HEK293 (cell line): ENCODE data around the gene SEPTIN7.

ENCODE experiments used
- CTCF ChIA-PET: fragments of 350-600 bp; formaldehyde crosslinking; extraction: SDS; loops from one replicate; lab custom pipeline; 2021; ENCODE audit warnings: antibody characterized with exemption; lab: Yijun Ruan, JAX
- POLR2A ChIA-PET: fragments of 300-600 bp; formaldehyde crosslinking; extraction: SDS; loops from one replicate; lab custom pipeline; 2020; ENCODE audit warnings: antibody characterized with exemption, inconsistent platforms; lab: Yijun Ruan, JAX
- H3K27ac ChIP-seq: fragments of 200-500 bp; sonication (Bioruptor generic); 2 replicates; pipeline ENCODE4 v1.5.1; 2014; ENCODE audit warnings: low read depth, low read length, control low read depth, inconsistent platforms; ENCODE audit errors: extremely low read depth
- H3K36me3 ChIP-seq, 2 experiments: fragments of 200-500 bp in 1 of 2; sonication (Bioruptor generic) in 1 of 2; 1 replicate in 1 of 2; 2 replicates in 1 of 2; pipeline ENCODE4 v1.5.1; 2014 to 2017; ENCODE audit warnings: inconsistent platforms in 2 of 2, low read length in 2 of 2; ENCODE audit not compliant: control insufficient read depth in 2 of 2, insufficient read depth in 1 of 2
- H3K4me1 ChIP-seq: fragments of 200-500 bp; sonication (Bioruptor generic); 2 replicates; pipeline ENCODE4 v1.5.1; 2014; ENCODE audit warnings: mild to moderate bottlenecking, low read length, inconsistent platforms; ENCODE audit not compliant: control insufficient read depth, insufficient read depth
- H3K4me3 ChIP-seq: 2 replicates; pipeline ENCODE4 v1.5.1; 2011; ENCODE audit warnings: low read depth, mild to moderate bottlenecking, control low read depth, low read length, moderate library complexity
- H3K9me3 ChIP-seq: fragments of 200-500 bp; sonication (Bioruptor generic); 2 replicates; pipeline ENCODE4 v1.5.1; 2014; ENCODE audit warnings: low read depth, low read length, inconsistent platforms; ENCODE audit not compliant: control insufficient read depth, insufficient read depth
- ATF2 ChIP-seq: fragments of 450-650 bp; formaldehyde crosslinking; IDR thresholded peaks from 2 replicates; pipeline ENCODE4 v1.5.1; 2016; ENCODE audit warnings: missing biosample characterization, missing genetic modification characterization, low read depth
- CTCF ChIP-seq: fragments of 450-650 bp; formaldehyde crosslinking; IDR thresholded peaks from 2 replicates; pipeline ENCODE4 v1.5.1; 2016; ENCODE audit warnings: missing biosample characterization, missing genetic modification characterization
- GLI4 ChIP-seq: fragments of 450-650 bp; formaldehyde crosslinking; IDR thresholded peaks from 2 replicates; pipeline ENCODE4 v1.5.1; 2016; ENCODE audit warnings: missing biosample characterization, missing genetic modification characterization
- PRDM1 ChIP-seq: fragments of 450-650 bp; formaldehyde crosslinking; IDR thresholded peaks from 2 replicates; pipeline ENCODE4; 2016; ENCODE audit warnings: missing biosample characterization, missing genetic modification characterization
- SALL2 ChIP-seq: fragments of 450-650 bp; formaldehyde crosslinking; IDR thresholded peaks from 2 replicates; pipeline ENCODE4 v1.5.0; 2017; ENCODE audit warnings: missing biosample characterization, mild to moderate bottlenecking, missing genetic modification characterization, borderline replicate concordance
- SETDB1 ChIP-seq: IDR thresholded peaks from one replicate; pipeline ENCODE4 v1.6.1; 2017; ENCODE audit warnings: mild to moderate bottlenecking, low read length, moderate library complexity, mixed read lengths; ENCODE audit not compliant: insufficient read length
- TCF7L2 ChIP-seq: IDR thresholded peaks from 2 replicates; pipeline ENCODE4 v1.6.1; 2011; ENCODE audit warnings: low read depth, mild to moderate bottlenecking, inconsistent platforms, low read length, moderate library complexity, borderline replicate concordance
- ZBTB17 ChIP-seq: fragments of 450-650 bp; formaldehyde crosslinking; IDR thresholded peaks from 2 replicates; pipeline ENCODE4 v1.5.1; 2016; ENCODE audit warnings: missing biosample characterization, missing genetic modification characterization
- ZNF112 ChIP-seq: fragments of 450-650 bp; formaldehyde crosslinking; IDR thresholded peaks from 2 replicates; pipeline ENCODE4 v1.5.0; 2017; ENCODE audit warnings: missing biosample characterization, missing genetic modification characterization
- ZNF138 ChIP-seq: fragments of 450-650 bp; formaldehyde crosslinking; IDR thresholded peaks from 2 replicates; pipeline ENCODE4 v1.5.1; 2016; ENCODE audit warnings: missing biosample characterization, missing genetic modification characterization, borderline replicate concordance
- ZNF157 ChIP-seq: fragments of 450-650 bp; formaldehyde crosslinking; IDR thresholded peaks from 2 replicates; pipeline ENCODE4 v1.5.1; 2016; ENCODE audit warnings: missing biosample characterization, missing genetic modification characterization
- ZNF174 ChIP-seq: fragments of 450-650 bp; formaldehyde crosslinking; IDR thresholded peaks from 2 replicates; pipeline ENCODE4 v1.5.0; 2017; ENCODE audit warnings: missing biosample characterization, mild to moderate bottlenecking, missing genetic modification characterization
- ZNF302 ChIP-seq: fragments of 450-650 bp; formaldehyde crosslinking; IDR thresholded peaks from 2 replicates; pipeline ENCODE4 v1.5.1; 2016; ENCODE audit warnings: missing biosample characterization, missing genetic modification characterization, low read depth
- ZNF426 ChIP-seq: fragments of 450-650 bp; formaldehyde crosslinking; IDR thresholded peaks from 2 replicates; pipeline ENCODE4 v1.5.1; 2017; ENCODE audit warnings: missing biosample characterization, missing genetic modification characterization, mild to moderate bottlenecking, inconsistent platforms, moderate library complexity
- ZNF571 ChIP-seq: fragments of 450-650 bp; formaldehyde crosslinking; IDR thresholded peaks from 2 replicates; pipeline ENCODE4 v1.5.0; 2017; ENCODE audit warnings: missing biosample characterization, missing genetic modification characterization
- ZNF660 ChIP-seq: fragments of 450-650 bp; IDR thresholded peaks from 2 replicates; pipeline ENCODE4 v1.5.1; 2018; ENCODE audit warnings: missing biosample characterization, mild to moderate bottlenecking, missing genetic modification characterization
- ZNF768 ChIP-seq: fragments of 450-650 bp; formaldehyde crosslinking; IDR thresholded peaks from 2 replicates; pipeline ENCODE4 v1.5.1; 2018; ENCODE audit warnings: missing biosample characterization, mild to moderate bottlenecking, missing genetic modification characterization
- TF ChIP-seq, protein P1 (sequence below): fragments of 450-650 bp; formaldehyde crosslinking; IDR thresholded peaks from 2 replicates; pipeline ENCODE4 v1.5.0; 2017; ENCODE audit warnings: missing biosample characterization, missing genetic modification characterization, borderline replicate concordance
- TF ChIP-seq, protein P2 (sequence below): fragments of 450-650 bp; formaldehyde crosslinking; IDR thresholded peaks from 2 replicates; pipeline ENCODE4; 2016; ENCODE audit warnings: missing biosample characterization, missing genetic modification characterization

SEPTIN7 gene

GRCh38 chr7:35820858-35821257 is 20.0 kb downstream of the SEPTIN7 start:
- no peak for TF ChIP-seq ZNF660 (tag by site-specific recombination)
- no peak for TF ChIP-seq ZNF174
- TF ChIP-seq ZNF302 (tag by site-specific recombination): no peak
- TF ChIP-seq, protein P1, sequence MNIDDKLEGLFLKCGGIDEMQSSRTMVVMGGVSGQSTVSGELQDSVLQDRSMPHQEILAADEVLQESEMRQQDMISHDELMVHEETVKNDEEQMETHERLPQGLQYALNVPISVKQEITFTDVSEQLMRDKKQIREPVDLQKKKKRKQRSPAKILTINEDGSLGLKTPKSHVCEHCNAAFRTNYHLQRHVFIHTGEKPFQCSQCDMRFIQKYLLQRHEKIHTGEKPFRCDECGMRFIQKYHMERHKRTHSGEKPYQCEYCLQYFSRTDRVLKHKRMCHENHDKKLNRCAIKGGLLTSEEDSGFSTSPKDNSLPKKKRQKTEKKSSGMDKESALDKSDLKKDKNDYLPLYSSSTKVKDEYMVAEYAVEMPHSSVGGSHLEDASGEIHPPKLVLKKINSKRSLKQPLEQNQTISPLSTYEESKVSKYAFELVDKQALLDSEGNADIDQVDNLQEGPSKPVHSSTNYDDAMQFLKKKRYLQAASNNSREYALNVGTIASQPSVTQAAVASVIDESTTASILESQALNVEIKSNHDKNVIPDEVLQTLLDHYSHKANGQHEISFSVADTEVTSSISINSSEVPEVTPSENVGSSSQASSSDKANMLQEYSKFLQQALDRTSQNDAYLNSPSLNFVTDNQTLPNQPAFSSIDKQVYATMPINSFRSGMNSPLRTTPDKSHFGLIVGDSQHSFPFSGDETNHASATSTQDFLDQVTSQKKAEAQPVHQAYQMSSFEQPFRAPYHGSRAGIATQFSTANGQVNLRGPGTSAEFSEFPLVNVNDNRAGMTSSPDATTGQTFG (tag by site-specific recombination): no peak
- no peak for TF ChIP-seq ZNF138
- TF ChIP-seq ATF2: no peak
- TF ChIP-seq ZNF426: no peak
- TF ChIP-seq ZNF571 (tag by site-specific recombination): no peak
- no peak for TF ChIP-seq ZNF112 (tag by site-specific recombination)
- no peak for TF ChIP-seq ZNF768 (tag by site-specific recombination)
- no peak for TF ChIP-seq ZBTB17 (tag by site-specific recombination)
- no peak for TF ChIP-seq SETDB1
- TF ChIP-seq, all 188 proteins: peak for 0
- ChIA-PET POLR2A (no interaction called here), CTCF (interaction anchor here (0.6 to 1.4 kb wide), 2 partner anchors 86 to 114 kb away, joined by 3 to 10 read pairs; no protein-coding TSS in a partner anchor)
- H3K9me3 ChIP-seq: no peaks in the 10 kb centered on the region
- no peak overlapping the region for H3K27ac ChIP-seq
- H3K36me3 ChIP-seq: no peaks in the 10 kb centered on the region
- H3K4me3 ChIP-seq: no peak overlapping the region
- peaks cover 5% of the 10 kb centered on the region for H3K4me1 ChIP-seq

DNA sequence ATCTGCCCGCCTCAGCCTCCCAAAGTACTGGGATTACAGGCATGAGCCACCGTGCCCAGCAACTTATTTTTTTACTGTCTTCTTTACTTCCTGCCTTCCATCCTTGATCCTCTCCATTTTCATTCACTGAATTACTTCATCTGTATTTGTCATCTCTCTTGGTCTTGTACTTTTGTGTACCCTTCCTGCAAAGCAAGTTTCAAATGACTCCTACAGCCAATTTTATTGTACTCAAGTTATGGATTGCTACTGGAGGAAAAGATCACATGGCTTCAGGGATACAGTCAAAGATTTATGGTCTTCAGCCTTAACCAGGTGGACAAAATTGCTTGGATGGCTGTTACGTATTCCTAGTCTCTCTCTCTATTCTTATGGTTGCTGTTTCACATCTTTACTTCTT is 22.6 kb downstream of the SEPTIN7 start:
- TF ChIP-seq, protein P2, sequence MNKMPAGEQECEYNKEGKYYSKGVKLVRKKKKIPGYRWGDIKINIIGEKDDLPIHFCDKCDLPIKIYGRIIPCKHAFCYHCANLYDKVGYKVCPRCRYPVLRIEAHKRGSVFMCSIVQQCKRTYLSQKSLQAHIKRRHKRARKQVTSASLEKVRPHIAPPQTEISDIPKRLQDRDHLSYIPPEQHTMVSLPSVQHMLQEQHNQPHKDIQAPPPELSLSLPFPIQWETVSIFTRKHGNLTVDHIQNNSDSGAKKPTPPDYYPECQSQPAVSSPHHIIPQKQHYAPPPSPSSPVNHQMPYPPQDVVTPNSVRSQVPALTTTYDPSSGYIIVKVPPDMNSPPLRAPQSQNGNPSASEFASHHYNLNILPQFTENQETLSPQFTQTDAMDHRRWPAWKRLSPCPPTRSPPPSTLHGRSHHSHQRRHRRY (tag by site-specific recombination): no peak
- TF ChIP-seq CTCF (tag by site-specific recombination) (no peak), TCF7L2 (no peak), PRDM1 (tag by site-specific recombination) (no peak), ZNF157 (no peak), SALL2 (tag by site-specific recombination) (no peak), GLI4 (tag by site-specific recombination) (no peak)
- TF ChIP-seq, all 188 proteins: peak for 0
- Histone ChIP-seq H3K4me3 (no peak overlapping the region), H3K27ac (no peak overlapping the region), H3K9me3 (no peaks in the 10 kb centered on the region), H3K36me3 (no peaks in the 10 kb centered on the region), H3K4me1 (peaks cover 5% of the 10 kb centered on the region)
- ChIA-PET CTCF (no interaction called here), POLR2A (no interaction called here)
